LHCN-M2 (cell line): ENCODE results near the gene SSBP4. TPM values are rescaled to one million over a fixed set of nuclear protein-coding genes. Genes with fewer than 3 reads are reported as not detected.
"Not testable (repeated sequence)": the region's sequence is repeated elsewhere in the genome, so short reads cannot be mapped to it uniquely, and the experiment has no call there.

ENCODE experiments used
- DNase-seq: peaks from one replicate; pipeline ENCODE4 v3.0.0-alpha.2; 2012; ENCODE audit warnings: low read depth
- polyA plus RNA-seq: library from polyadenylated mRNA; unstranded; fragments of >200 nt; gene quantifications from one replicate; pipeline ENCODE4 v1.2.1, GENCODE V29; 2012; ENCODE audit warnings: missing spikeins
- total RNA-seq: library from RNA; depleted of rRNA; stranded (reverse); fragments of >200 nt; gene quantifications from 2 replicates; pipeline ENCODE4 v1.2.3, GENCODE V29; 2014; rRNA removed

Gene SSBP4
- total RNA-seq = 41.6 and 64.2 TPM in 2 replicates
- 20.1 TPM for polyA plus RNA-seq

DNA sequence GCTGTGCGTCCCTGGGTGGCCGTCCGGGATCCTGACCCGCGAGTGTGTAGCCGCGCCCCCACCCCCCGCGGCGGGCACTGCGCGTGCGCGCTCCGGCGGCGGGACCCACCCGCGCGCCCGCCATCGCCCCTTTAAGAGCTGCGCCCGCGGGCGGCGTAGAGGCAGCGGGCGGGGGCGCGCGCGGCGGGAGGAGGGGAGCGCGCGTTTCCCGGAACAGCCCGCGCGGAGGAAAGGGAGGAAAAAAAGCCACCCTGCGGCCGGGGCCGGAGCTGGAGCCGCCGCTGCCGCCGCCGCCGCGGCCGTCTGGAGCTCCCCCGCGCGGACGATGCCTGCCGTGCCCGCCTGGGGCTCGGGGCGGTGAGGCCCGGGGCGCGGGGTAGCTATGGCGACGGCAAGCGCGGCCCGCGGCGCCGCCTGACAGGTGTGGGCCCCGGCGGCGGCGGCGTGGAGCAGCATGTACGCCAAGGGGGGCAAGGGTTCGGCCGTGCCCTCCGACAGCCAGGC lies at the start of gene SSBP4:
SSBP4 (plus strand) TSS at position 204 of the 504 bp plus-strand sequence; CDS start at position 455, 251 bp downstream.
- DNase-seq = peak; percentile 78

GRCh38 chr19:18373407-18373891 lies 45.7 kb upstream of the SSBP4 start:
- no peak for DNase-seq

DNA sequence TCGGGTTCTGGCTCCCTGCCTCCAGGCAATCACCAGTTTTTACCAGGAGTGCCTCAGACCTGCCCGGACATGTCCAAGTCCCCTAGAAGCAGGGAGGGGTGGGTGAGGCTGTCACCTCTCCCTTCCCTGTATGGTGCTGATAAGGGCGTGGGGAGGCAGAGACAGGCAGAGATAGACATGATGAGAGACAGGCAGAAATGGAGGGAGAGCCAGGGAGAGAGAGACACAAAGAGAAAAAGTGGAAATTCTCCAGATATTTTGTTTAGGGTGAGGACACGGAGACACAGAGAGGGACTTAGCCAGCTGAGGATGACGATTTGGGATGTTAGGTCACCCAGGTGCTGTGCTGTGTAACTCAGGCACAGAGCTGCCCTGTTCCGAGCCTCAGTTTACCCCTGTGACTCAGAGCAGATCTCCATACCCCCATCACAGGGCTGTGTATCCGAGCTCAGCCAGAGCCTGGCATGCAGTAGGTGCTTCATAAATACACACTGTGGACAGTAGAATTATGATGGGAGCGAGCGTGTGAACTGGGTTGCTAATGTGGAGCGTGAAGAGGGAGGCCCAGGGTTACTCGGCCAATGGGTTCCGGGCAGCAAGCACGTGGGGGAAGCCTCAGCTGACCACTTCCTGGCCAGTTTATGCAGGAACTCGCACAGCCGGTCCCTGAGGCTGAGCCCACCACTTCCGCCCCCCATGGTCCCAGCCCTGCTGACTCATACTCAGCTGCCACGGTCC lies 45.1 kb upstream of the SSBP4 start:
- DNase-seq = peak; percentile 99

GRCh38 chr19:18377026-18377425 lies 42.2 kb upstream of the SSBP4 start:
- no peak for DNase-seq

GRCh38 chr19:18379803-18380747 lies 39.1 kb upstream of the SSBP4 start:
- no peak for DNase-seq

- no peak for DNase-seq
Measured at GRCh38 chr19:18380843-18381242, 38.4 kb upstream of the SSBP4 start.

GRCh38 chr19:18383622-18384021 lies 35.6 kb upstream of the SSBP4 start:
- not testable (repeated sequence) for DNase-seq

DNA sequence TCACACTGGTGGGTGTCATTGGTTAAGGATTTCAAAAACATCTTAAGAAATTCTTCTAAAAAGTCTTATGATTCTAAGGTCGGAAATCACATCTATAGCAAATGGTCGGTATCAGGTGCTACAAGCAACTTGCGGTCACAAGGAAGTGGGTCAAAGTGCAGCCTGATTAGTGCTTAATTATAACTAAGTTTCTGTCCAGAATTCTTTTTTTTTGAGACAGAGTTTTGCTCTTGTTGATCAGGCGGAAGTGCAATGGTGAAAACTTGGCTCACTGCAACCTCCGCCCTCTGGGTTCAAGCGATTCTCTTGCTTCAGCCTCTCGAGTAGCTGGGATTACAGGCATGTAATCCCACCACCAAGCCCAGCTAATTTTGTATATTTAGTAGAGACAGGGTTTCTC lies 34.4 kb upstream of the SSBP4 start:
- DNase-seq = no peak

DNA sequence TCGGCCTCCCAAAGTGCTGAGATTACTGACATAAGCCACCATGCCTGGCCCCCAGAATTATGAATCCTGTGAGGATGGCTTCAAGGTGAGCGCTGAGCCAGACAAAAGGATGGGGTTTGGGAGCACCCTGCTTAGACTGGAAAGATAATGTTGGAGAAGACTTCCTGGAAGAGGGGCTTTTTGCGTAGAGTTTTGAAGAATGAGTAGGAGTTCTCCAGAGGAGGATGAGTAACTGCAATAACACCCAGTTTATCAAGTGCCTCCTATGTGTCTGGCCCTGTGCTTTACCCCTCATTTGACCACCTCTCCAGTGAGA lies 33.9 kb upstream of the SSBP4 start:
- DNase-seq = no peak

DNA sequence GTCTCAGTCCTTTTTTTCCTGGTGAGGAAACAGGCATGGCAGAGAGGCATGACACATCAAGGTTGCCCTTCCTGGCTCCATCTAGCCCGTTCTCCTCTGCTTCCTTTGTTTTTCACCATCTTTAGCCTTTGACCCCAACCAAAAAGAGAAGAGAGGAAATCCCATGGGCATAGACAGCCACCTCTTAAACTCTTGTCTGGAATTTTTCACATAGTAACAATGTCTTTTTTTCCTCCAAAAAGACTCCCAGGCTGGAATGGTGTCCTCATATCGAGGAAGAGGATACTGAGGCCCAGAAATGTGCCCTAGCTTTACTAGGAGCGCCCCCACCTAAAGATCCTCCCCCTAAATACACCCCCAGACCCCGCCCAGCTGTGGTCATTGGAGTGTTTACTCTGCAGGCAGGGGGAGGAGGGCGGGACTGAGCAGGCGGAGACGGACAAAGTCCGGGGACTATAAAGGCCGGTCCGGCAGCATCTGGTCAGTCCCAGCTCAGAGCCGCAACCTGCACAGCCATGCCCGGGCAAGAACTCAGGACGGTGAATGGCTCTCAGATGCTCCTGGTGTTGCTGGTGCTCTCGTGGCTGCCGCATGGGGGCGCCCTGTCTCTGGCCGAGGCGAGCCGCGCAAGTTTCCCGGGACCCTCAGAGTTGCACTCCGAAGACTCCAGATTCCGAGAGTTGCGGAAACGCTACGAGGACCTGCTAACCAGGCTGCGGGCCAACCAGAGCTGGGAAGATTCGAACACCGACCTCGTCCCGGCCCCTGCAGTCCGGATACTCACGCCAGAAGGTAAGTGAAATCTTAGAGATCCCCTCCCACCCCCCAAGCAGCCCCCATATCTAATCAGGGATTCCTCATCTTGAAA lies 33.3 kb upstream of the SSBP4 start, which contains the start of gene GDF15:
GDF15 (plus strand) TSS at position 484 of the 868 bp plus-strand sequence; CDS start at position 516, 32 bp downstream.
- peak; percentile 94 for DNase-seq

GRCh38 chr19:18386543-18387271 lies 32.5 kb upstream of the SSBP4 start:
- DNase-seq = peak; percentile 85

- DNase-seq = no peak
Measured at GRCh38 chr19:18388100-18388959, 30.9 kb upstream of the SSBP4 start.

- no peak for DNase-seq
Measured at GRCh38 chr19:18388960-18389725, 30.1 kb upstream of the SSBP4 start.

- DNase-seq = no peak
Measured at GRCh38 chr19:18389726-18390064, 29.5 kb upstream of the SSBP4 start.

- peak; percentile 64 for DNase-seq
Measured at GRCh38 chr19:18390065-18390907, 28.9 kb upstream of the SSBP4 start.

GRCh38 chr19:18391509-18392075 lies 27.6 kb upstream of the SSBP4 start:
- DNase-seq = no peak

DNA sequence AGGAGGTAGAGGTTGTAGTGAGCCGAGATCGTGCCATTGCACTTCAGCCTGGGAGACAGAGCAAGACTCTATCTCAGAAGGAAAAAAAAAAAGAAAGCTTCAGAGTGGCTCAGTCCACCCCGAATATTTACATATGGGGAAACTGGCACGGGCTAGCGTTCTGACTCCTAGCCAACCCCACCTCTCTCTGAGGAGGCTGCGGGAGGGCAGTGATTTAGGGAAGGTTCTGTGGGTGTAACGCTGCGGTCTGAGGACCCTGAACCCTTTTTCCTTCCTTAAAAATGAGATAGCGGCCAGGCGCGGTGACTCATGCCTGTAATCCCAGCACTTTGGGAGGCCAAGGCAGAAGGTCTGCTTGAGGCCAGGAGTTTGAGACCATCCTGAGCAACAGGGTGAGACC lies 26.8 kb upstream of the SSBP4 start:
- no peak for DNase-seq

DNA sequence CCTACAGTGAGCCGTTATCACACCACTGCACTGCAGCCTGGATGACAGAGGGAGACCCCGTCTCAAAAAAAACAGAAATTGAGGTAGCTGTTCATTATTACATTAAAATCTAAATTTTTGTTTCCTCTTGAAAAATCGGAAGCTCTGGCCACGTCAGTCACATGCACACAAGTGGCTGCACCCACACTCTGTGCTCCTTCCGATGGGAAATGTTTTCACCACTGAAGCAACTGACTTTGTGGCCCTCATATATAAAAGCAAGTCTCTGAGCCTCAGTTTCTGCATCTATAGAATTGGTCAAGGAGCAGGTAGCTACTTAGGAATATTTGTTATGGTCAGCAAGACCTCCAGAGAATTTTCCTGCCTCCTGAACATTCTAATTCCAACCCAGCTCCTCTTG lies 26.3 kb upstream of the SSBP4 start:
- DNase-seq = no peak
